A549 (cell line): Measurements from ENCODE around the gene COPS8.

Experiments
- CTCF ChIP-seq: fragments of >200 bp; sonication (Bioruptor Twin); formaldehyde crosslinking; IDR thresholded peaks from 3 replicates; pipeline ENCODE4 v1.5.1; 2016
- EP300 ChIP-seq, 2 experiments: fragments of >200 bp; sonication (Bioruptor Twin); formaldehyde crosslinking; IDR thresholded peaks; 2 replicates in 1 of 2; 3 replicates in 1 of 2; pipeline ENCODE4 v1.6.1; 2016 to 2017
- HDAC2 ChIP-seq: fragments of 200-600 bp; sonication (generic); IDR thresholded peaks from 2 replicates; pipeline ENCODE4 v1.6.1; 2016
- KDM1A ChIP-seq: fragments of 200-600 bp; sonication (generic); IDR thresholded peaks from 2 replicates; pipeline ENCODE4 v1.6.1; 2016; ENCODE audit warnings: low read depth, mild to moderate bottlenecking
- POLR2AphosphoS2 ChIP-seq: conservative IDR thresholded peaks from 2 replicates; pipeline ENCODE4 v1.6.1; 2012; ENCODE audit warnings: low read length, improper control_type of control experiment, inconsistent platforms
- REST ChIP-seq: fragments of 200-600 bp; sonication (generic); IDR thresholded peaks from 2 replicates; pipeline ENCODE4 v1.6.1; 2016; ENCODE audit warnings: antibody characterized with exemption, mild to moderate bottlenecking, moderate library complexity
- RFX5 ChIP-seq: fragments of 450-650 bp; IDR thresholded peaks from 2 replicates; pipeline ENCODE4 v1.7.1; 2014; ENCODE audit warnings: antibody characterized with exemption, mild to moderate bottlenecking, moderate library complexity
- ZC3H11A ChIP-seq: fragments of 450-650 bp; IDR thresholded peaks from 2 replicates; pipeline ENCODE4 v1.6.1; 2014; ENCODE audit warnings: antibody characterized with exemption, mild to moderate bottlenecking
- ZNF302 ChIP-seq: fragments of 250-450 bp; sonication (Bioruptor Pico); IDR thresholded peaks from 2 replicates; pipeline ENCODE4 v1.9.0; 2021; ENCODE audit warnings: inconsistent platforms, mild to moderate bottlenecking, moderate library complexity

GRCh38 chr2:237144516-237144915 lies 58.8 kb downstream of the COPS8 start:
- TF ChIP-seq REST (no peak), CTCF (no peak), POLR2AphosphoS2 (no peak), EP300 (IDR thresholded peaks at IDR 0.05) (no peak), ZC3H11A (no peak), HDAC2 (no peak), RFX5 (no peak), KDM1A (no peak), ZNF302 (CRISPR knock-in tag) (no peak)
